IPS DF 6.9 (cell line): ENCODE results near the gene FHL2.

Source experiments
- DNase-seq: peaks from one replicate; pipeline ENCODE4 v3.0.0-alpha.2; 2013; ENCODE audit warnings: low read depth, low spot score
- H3K27ac ChIP-seq: one replicate; pipeline ENCODE4 v1.5.1; 2013; ENCODE audit warnings: low read length, control low read depth
- H3K27me3 ChIP-seq: 2 replicates; pipeline ENCODE4 v1.6.1; 2013; ENCODE audit warnings: mild to moderate bottlenecking, low read length; ENCODE audit not compliant: control insufficient read depth, insufficient read depth
- H3K36me3 ChIP-seq: 2 replicates; pipeline ENCODE4 v1.6.1; 2013; ENCODE audit warnings: low read length; ENCODE audit not compliant: control insufficient read depth, insufficient read depth
- H3K4me1 ChIP-seq: 2 replicates; pipeline ENCODE4 v1.6.1; 2013; ENCODE audit warnings: low read length; ENCODE audit not compliant: control insufficient read depth, insufficient read depth
- H3K4me3 ChIP-seq: 2 replicates; pipeline ENCODE4 v1.5.1; 2013; ENCODE audit warnings: mild to moderate bottlenecking, low read length
- H3K9me3 ChIP-seq: 2 replicates; pipeline ENCODE4 v1.6.1; 2013; ENCODE audit warnings: low read length, inconsistent platforms; ENCODE audit not compliant: control insufficient read depth, insufficient read depth
- WGBS: extraction: QIAGEN DNeasy Blood & Tissue Kit; methylation state at CpG from one replicate; pipeline ENCODE4 v1.1.7; 2013; ENCODE audit warnings: mixed read lengths, missing lambda C conversion rate; ENCODE audit not compliant: insufficient read length, insufficient coverage; 5-methylcytosine and 5-hydroxymethylcytosine counted together

The FHL2 gene

DNA sequence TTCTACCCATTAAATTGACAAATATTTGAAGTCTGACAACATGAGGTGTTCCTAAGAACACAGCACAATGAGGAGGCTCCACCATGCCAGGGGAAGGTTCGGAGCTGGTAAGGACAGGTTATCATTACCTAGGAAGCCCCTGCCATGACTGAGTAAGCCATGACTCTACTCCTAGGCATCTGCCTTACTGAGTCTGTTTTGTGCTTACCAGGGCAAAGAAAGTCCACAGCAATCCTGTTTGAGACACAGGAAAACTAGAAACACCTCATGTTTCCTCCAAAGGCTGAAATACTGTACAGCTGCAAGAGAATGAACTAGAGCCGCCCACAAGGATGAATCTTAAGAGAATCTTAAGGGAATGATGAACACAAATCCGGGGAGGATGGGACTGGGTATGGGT lies 80.9 kb downstream of the FHL2 start:
- Histone ChIP-seq H3K4me1 (no peaks in the 10 kb centered on the region), H3K36me3 (no peaks in the 10 kb centered on the region), H3K9me3 (no peaks in the 10 kb centered on the region), H3K27me3 (no peaks in the 10 kb centered on the region), H3K4me3 (no peak overlapping the region), H3K27ac (no peak overlapping the region)
- DNase-seq = no peak
- WGBS = no CpG with 5 or more reads among the region's 3 CpGs

- Histone ChIP-seq H3K27ac (no peak overlapping the region), H3K4me1 (no peaks in the 10 kb centered on the region), H3K4me3 (no peak overlapping the region), H3K27me3 (no peaks in the 10 kb centered on the region), H3K9me3 (no peaks in the 10 kb centered on the region), H3K36me3 (no peaks in the 10 kb centered on the region)
- no peak for DNase-seq
- WGBS = no CpG with 5 or more reads among the region's 3 CpGs
Measured at GRCh38 chr2:105315314-105315713, 83.5 kb downstream of the FHL2 start.

DNA sequence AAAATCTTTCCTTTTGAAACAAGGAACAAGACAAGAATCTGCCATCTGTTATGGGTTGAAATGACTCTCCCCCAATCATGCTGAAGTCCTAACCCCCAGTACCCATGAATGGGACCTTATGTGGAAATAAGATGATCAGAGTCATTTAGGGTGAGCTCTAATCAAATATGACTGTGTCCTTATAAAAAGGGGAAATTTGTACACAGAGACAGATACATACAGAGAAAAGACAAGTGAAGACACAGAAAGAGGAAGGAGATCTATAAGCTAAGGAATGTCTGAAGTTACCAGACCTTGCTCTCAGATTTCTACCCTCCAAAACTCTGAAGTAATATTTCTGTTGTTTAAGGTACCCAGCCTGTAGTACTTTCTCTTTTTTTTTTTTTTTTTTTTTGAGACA lies 85.0 kb downstream of the FHL2 start:
- Histone ChIP-seq H3K4me1 (no peaks in the 10 kb centered on the region), H3K27me3 (no peaks in the 10 kb centered on the region), H3K9me3 (no peaks in the 10 kb centered on the region), H3K27ac (no peak overlapping the region), H3K36me3 (no peaks in the 10 kb centered on the region), H3K4me3 (no peak overlapping the region)
- no peak for DNase-seq
